K562 (cell line): ENCODE results near the gene UCK1. TPM values are rescaled to one million over a fixed set of nuclear protein-coding genes. Genes with fewer than 3 reads are reported as not detected.

Source experiments
- CBX1 ChIP-seq: sonication (generic); IDR thresholded peaks from 2 replicates; pipeline ENCODE4 v1.6.1; 2016; ENCODE audit warnings: antibody characterized with exemption, low read depth, mild to moderate bottlenecking
- KAT7 ChIP-seq: sonication (generic); formaldehyde crosslinking; IDR thresholded peaks from 2 replicates; pipeline ENCODE4 v1.8.0; 2022; ENCODE audit warnings: missing genetic modification reagents, mild to moderate bottlenecking, borderline replicate concordance
- KLF1 ChIP-seq: fragments of 450-650 bp; IDR thresholded peaks from 2 replicates; pipeline ENCODE4 v1.6.1; 2016; ENCODE audit warnings: missing genetic modification characterization, missing compliant biosample characterization
- NKRF ChIP-seq: fragments of 450-650 bp; IDR thresholded peaks from 2 replicates; pipeline ENCODE4 v1.6.1; 2016; ENCODE audit warnings: borderline replicate concordance
- NRF1 ChIP-seq, 2 experiments: fragments of 450-650 bp; IDR thresholded peaks in 1 of 2; conservative IDR thresholded peaks in 1 of 2; 2 replicates each; pipeline ENCODE4 v1.6.1; 2014; ENCODE audit warnings: mild to moderate bottlenecking in 2 of 2
- PHF21A ChIP-seq: fragments of 450-650 bp; IDR thresholded peaks from 2 replicates; pipeline ENCODE4 v1.6.1; 2017; ENCODE audit warnings: low read depth, borderline replicate concordance
- POLR2B ChIP-seq: fragments of 450-650 bp; IDR thresholded peaks from 2 replicates; pipeline ENCODE4 v1.6.1; 2018; ENCODE audit warnings: low read depth; ENCODE audit not compliant: partially characterized antibody
- RB1 ChIP-seq: fragments of 450-650 bp; IDR thresholded peaks from 2 replicates; pipeline ENCODE4 v1.6.1; 2017; ENCODE audit warnings: low read depth, mild to moderate bottlenecking
- SMAD4 ChIP-seq: fragments of 250-450 bp; sonication (Bioruptor Pico); conservative IDR thresholded peaks from 2 replicates; pipeline ENCODE4 v1.8.0; 2021; ENCODE audit warnings: inconsistent platforms, mild to moderate bottlenecking, moderate library complexity
- SRSF7 ChIP-seq: fragments of 200-400 bp; formaldehyde crosslinking; optimal IDR thresholded peaks from 2 replicates; pipeline ENCODE3; 2017; ENCODE audit warnings: mild to moderate bottlenecking, low read depth, low read length
- ZBTB7A ChIP-seq: IDR thresholded peaks from 2 replicates; pipeline ENCODE4 v1.6.1; 2011; ENCODE audit warnings: low read depth, mild to moderate bottlenecking, low read length, moderate library complexity, borderline replicate concordance; ENCODE audit not compliant: control insufficient read depth
- ZEB2 ChIP-seq: fragments of 450-650 bp; IDR thresholded peaks from 2 replicates; pipeline ENCODE4 v1.6.1; 2016
- polyA plus RNA-seq, 8 experiments: library from polyadenylated mRNA; depleted of rRNA in 4 of 8; stranded (reverse) in 5 of 8; unstranded in 3 of 8; fragments of >200 nt; fragmentation: Nextera tagmentation in 2 of 8; fragmentation: Illumina TruSeq in 1 of 8; extraction: Ambion mirVana in 2 of 8; extraction: Trizol in 1 of 8; gene quantifications; 2 replicates each; pipeline versions ENCODE4 v1.2.1 to v1.2.3, GENCODE V29; 2011 to 2014; ENCODE audit warnings: inconsistent platforms in 1 of 8, missing spikeins in 1 of 8
- total RNA-seq, 7 experiments: library from RNA; depleted of rRNA in 6 of 7; stranded (reverse); fragments of >200 nt in 6 of 7; fragmentation: Illumina TruSeq in 2 of 7; extraction: Trizol in 2 of 7; gene quantifications; 2 replicates each; pipeline versions ENCODE4 v1.2.1 to v1.2.3, GENCODE V29; 2011 to 2021; ENCODE audit warnings: low replicate concordance in 1 of 7
- TF ChIP-seq, protein P1 (sequence below): fragments of 200-800 bp; sonication (Bioruptor generic); IDR thresholded peaks from 2 replicates; pipeline ENCODE4 v1.6.1; 2017; ENCODE audit warnings: missing genetic modification characterization, missing compliant biosample characterization
- TF ChIP-seq, protein P2 (sequence below): fragments of 200-800 bp; sonication (Bioruptor generic); IDR thresholded peaks from 2 replicates; pipeline ENCODE4 v1.6.1; 2017; ENCODE audit warnings: missing genetic modification characterization, missing compliant biosample characterization
- TF ChIP-seq, protein P3 (sequence below), 2 experiments: IDR thresholded peaks; 2 replicates each; pipeline ENCODE4 v1.6.1; 2011; ENCODE audit warnings: borderline replicate concordance in 1 of 2, control low read depth in 1 of 2, low read depth in 1 of 2, low read length in 1 of 2, mild to moderate bottlenecking in 1 of 2, mixed read lengths in 1 of 2, moderate library complexity in 1 of 2; ENCODE audit not compliant: insufficient read depth in 1 of 2, insufficient read length in 1 of 2, poor library complexity in 1 of 2, severe bottlenecking in 1 of 2; ENCODE audit errors: extremely low read depth in 1 of 2
- TF ChIP-seq, protein P4 (sequence below), 3 experiments: fragments of 200-800 bp in 1 of 3; sonication (Bioruptor generic) in 1 of 3; sonication (generic) in 1 of 3; formaldehyde crosslinking in 1 of 3; IDR thresholded peaks; 2 replicates each; pipeline versions ENCODE4 v1.6.1 to v1.8.0; 2016 to 2022; ENCODE audit warnings: mild to moderate bottlenecking in 2 of 3, missing compliant biosample characterization in 2 of 3, missing genetic modification characterization in 2 of 3, missing genetic modification reagents in 1 of 3

The UCK1 gene
- total and polyA plus RNA-seq, 9 of the 15 experiments (the other 6 are each of a cell fraction or from before 2014, with no cell fraction given): 0.27 to 27.5 (median 16.1) TPM

DNA sequence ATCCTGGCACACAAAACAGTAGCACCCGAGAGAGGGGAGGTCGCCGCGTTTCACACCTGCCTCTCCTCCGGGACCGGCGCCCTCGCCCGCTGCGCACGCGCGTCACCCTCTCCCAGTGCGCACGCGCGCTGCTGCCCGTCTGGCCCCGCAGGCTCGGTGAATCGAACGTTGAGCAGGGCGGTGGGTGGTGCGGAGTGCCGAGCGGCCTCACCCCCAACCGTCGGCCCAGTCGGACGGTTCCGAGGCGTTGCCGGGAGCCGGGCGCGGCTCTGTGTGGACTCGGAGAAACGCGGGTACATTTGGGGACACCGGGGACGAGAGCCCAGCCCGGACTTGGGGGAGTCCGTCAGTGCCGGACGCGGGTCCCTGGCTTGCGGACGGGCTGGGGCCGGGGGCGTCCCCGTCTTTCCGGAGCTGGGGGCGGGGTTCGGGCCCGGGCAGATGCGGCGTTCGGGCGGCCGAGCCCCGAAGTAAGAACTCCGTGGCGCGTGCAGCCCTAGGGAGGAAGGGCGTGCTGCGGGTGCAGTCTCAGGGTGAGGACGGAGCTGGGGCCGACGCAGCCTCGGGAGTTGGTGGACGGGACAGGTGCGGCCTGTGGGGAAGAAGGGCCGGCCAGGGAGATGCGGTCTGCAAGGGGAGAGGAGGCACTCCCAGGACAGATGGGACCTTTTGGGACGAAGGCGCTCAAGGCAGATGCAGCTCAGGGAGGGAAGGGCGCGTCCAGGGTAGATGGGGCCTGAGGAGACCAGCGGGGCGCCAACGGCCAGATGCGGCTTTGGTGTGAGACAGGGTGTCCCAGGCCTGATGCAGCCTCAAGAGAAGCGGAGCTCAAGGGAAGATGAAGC is 28.1 kb downstream of the UCK1 start, which contains the start of gene POMT1 (continued):
- TF ChIP-seq, protein P1, sequence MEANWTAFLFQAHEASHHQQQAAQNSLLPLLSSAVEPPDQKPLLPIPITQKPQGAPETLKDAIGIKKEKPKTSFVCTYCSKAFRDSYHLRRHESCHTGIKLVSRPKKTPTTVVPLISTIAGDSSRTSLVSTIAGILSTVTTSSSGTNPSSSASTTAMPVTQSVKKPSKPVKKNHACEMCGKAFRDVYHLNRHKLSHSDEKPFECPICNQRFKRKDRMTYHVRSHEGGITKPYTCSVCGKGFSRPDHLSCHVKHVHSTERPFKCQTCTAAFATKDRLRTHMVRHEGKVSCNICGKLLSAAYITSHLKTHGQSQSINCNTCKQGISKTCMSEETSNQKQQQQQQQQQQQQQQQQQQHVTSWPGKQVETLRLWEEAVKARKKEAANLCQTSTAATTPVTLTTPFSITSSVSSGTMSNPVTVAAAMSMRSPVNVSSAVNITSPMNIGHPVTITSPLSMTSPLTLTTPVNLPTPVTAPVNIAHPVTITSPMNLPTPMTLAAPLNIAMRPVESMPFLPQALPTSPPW: peak; percentile 75
- peak; percentile 85; the same call in 1 of the 2 replicates for TF ChIP-seq CBX1
- TF ChIP-seq, protein P2, sequence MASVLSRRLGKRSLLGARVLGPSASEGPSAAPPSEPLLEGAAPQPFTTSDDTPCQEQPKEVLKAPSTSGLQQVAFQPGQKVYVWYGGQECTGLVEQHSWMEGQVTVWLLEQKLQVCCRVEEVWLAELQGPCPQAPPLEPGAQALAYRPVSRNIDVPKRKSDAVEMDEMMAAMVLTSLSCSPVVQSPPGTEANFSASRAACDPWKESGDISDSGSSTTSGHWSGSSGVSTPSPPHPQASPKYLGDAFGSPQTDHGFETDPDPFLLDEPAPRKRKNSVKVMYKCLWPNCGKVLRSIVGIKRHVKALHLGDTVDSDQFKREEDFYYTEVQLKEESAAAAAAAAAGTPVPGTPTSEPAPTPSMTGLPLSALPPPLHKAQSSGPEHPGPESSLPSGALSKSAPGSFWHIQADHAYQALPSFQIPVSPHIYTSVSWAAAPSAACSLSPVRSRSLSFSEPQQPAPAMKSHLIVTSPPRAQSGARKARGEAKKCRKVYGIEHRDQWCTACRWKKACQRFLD (CRISPR knock-in tag): no peak
- TF ChIP-seq ZBTB7A: peak; percentile 55; the same call in 1 of the 2 replicates
- peak; percentile 98 to 99 for TF ChIP-seq NRF1 (conservative IDR thresholded peaks at IDR 0.05 in 1 of 2, IDR thresholded peaks at IDR 0.05 in 1 of 2)
- TF ChIP-seq POLR2B: peak; percentile 75
- TF ChIP-seq ZEB2: peak; percentile 67
- peak; percentile 60; the same call in 1 of the 2 replicates for TF ChIP-seq KLF1
- TF ChIP-seq, protein P3, sequence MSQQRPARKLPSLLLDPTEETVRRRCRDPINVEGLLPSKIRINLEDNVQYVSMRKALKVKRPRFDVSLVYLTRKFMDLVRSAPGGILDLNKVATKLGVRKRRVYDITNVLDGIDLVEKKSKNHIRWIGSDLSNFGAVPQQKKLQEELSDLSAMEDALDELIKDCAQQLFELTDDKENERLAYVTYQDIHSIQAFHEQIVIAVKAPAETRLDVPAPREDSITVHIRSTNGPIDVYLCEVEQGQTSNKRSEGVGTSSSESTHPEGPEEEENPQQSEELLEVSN (IDR thresholded peaks at IDR 0.05; ENCODE audit: borderline replicate concordance in 1 of 2, extremely low read depth in 1 of 2, insufficient read depth in 1 of 2, insufficient read length in 1 of 2, low read depth in 1 of 2, low read length in 1 of 2, poor library complexity in 1 of 2, severe bottlenecking in 1 of 2): peak; percentile 90 to 91
- TF ChIP-seq, protein P4, sequence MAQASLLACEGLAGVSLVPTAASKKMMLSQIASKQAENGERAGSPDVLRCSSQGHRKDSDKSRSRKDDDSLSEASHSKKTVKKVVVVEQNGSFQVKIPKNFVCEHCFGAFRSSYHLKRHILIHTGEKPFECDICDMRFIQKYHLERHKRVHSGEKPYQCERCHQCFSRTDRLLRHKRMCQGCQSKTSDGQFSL (CRISPR knock-in tag; IDR thresholded peaks at IDR 0.05): peak; percentile 98
- TF ChIP-seq, protein P4 (tag; IDR thresholded peaks at IDR 0.05): peak in 1 of 2 experiments; percentile 97; a peak in 2 of 4 replicates
- peak; percentile 98 for TF ChIP-seq KAT7
- TF ChIP-seq PHF21A: 0 out of 2 replicates have a peak, but pooled peaks have one; percentile 54
- peak; percentile 17 for TF ChIP-seq SRSF7
- peak; percentile 57 for TF ChIP-seq SMAD4
- peak; percentile 72 for TF ChIP-seq NKRF
- TF ChIP-seq RB1: peak; percentile 88
